D721Med (cell line): ENCODE data around the gene SPACA4.

Experiments
- DNase-seq: peaks from one replicate; pipeline ENCODE4 v3.0.0; 2011; ENCODE audit warnings: low spot score; ENCODE audit not compliant: insufficient read length
- FAIRE-seq: peaks from 2 replicates; lab custom pipeline; 2011; peaks lifted over from hg19 to GRCh38; lab: Jason Lieb, UNC
- TF ChIP-seq, protein P1 (sequence below): IDR thresholded peaks from 2 replicates; pipeline ENCODE4 v1.5.1; 2012; ENCODE audit warnings: mild to moderate bottlenecking, control low read depth; ENCODE audit not compliant: insufficient read depth; ENCODE audit errors: missing control alignments

SPACA4 gene

DNA sequence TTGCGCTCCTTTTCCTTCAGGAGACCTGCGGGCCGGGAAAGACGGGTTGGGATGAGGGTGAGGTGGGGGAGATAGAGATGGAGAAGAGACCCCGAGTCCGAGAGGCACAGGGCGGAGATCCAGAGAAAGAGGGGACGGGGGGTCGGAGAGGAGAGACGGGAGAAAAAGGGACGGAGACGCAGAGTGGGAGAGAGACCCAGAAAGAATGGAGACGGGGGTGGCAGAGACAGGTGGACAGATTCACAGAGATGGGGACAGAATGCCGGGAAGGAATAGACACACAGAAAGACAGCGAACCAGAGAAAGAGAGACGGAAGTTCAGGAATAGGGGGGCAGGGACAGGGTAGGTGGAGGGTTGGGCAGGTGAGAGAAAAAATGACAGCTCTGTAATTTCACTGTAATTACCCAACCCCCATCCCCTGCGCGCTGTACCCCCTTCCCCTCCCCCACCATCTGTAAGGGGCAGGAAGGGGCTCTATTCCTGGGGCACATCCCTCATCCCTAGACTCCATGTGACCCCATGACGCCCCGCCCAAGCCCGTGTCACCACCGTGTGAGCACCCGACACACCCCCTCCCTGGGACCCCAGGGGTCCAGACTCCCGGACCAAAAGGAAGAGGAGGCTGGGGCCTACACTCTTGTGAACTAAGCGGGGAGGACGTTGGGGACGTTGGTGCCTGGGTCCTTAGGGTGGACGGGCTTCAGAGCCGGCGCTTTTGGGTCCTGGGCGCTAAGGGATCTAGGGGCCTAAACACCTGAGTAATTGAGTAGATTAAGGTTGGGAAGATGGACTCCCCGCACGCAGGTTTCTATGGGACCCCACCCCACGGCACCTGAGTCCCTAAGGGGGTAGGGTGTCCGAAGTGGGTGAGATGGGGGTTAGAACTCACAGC, 29.7 kb downstream of the SPACA4 start:
- DNase-seq = no peak
- no peak for FAIRE-seq
- TF ChIP-seq, protein P1, sequence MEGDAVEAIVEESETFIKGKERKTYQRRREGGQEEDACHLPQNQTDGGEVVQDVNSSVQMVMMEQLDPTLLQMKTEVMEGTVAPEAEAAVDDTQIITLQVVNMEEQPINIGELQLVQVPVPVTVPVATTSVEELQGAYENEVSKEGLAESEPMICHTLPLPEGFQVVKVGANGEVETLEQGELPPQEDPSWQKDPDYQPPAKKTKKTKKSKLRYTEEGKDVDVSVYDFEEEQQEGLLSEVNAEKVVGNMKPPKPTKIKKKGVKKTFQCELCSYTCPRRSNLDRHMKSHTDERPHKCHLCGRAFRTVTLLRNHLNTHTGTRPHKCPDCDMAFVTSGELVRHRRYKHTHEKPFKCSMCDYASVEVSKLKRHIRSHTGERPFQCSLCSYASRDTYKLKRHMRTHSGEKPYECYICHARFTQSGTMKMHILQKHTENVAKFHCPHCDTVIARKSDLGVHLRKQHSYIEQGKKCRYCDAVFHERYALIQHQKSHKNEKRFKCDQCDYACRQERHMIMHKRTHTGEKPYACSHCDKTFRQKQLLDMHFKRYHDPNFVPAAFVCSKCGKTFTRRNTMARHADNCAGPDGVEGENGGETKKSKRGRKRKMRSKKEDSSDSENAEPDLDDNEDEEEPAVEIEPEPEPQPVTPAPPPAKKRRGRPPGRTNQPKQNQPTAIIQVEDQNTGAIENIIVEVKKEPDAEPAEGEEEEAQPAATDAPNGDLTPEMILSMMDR = no peak

DNA sequence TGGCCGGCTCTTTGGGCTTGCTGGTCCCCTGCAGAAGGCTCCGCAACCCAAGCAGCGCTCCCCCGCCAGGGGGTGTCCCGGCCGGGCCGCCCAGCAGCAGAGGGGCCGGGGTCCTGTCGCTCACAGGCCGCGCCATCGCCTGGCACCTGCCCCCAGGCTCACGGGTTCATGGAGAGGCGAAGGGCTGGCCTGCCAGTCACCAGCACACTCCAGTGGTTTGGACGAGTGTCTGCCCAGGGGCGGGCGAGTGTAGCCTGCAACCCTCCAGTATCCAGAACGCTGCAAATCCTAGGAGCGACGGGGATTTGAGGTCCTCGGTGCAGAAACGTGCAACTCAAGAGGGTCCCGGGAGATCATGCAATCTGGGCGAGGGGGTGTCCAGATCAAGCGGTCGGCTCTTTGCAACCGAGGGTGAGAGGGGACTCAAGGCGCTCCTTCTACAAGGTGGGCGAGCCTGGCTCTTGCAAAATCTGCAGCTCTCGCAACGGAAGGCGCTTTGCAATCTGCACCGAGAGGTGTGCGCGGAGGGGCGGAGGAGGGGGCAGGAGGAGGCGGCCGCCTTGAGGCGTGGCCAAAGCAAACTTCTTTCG, 30.4 kb downstream of the SPACA4 start, which contains the start of gene DBP:
Gene DBP, minus strand, starts transcription at position 521 of the 590 bp plus-strand sequence. Its CDS starts 385 bp downstream, at position 136.
- DNase-seq (no peak), FAIRE-seq (no peak)
- TF ChIP-seq, protein P1 = no peak

- FAIRE-seq (no peak), DNase-seq (peak; percentile 80)
- TF ChIP-seq, protein P1 = no peak
These were observed 31.0 kb downstream of the SPACA4 start for GRCh38 chr19:48637449-48637947.

DNA sequence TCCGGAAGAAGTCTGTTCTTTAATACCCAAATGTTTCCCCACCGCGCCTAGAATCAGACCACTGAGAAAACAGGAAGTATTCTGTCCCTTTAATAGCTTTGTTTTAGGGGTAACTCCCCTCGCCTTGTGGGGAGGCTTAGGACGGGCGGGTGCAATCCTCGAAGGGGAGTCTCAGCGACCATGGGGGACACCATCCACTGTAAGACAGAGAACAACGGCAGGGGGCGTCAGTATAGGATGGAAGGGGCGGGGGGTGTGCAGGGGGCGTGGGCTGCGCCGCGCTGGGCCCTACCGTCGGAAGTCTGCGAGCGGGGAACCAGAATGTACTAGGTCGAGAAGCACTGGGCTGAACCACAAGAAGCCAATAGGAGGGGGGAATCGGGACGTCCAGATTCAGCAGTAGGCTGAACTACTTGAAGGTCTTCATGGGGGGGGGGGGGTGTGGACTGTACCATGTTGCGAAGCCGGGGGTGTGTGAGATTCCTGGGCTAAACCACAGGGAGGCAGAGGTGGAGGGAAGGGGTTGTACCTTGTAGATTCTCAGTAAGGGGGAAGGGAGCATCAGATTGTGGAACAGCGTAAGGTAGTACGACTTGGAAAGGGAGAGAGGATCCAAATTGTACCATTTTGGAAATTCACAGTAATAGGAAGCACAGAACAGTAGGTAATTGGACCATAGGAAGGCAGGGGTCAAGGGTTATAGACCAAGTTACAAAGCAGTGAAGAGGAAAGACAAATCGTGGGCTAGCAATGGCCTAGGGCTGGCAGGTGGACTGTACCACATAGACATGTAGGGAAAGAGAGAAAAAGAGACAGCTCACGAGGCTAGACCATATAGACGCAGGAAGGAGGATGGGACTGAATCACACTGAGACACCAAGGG, 31.6 kb downstream of the SPACA4 start:
- TF ChIP-seq, protein P1 = peak; percentile 5
- no peak for FAIRE-seq
- peak; percentile 67 for DNase-seq

DNA sequence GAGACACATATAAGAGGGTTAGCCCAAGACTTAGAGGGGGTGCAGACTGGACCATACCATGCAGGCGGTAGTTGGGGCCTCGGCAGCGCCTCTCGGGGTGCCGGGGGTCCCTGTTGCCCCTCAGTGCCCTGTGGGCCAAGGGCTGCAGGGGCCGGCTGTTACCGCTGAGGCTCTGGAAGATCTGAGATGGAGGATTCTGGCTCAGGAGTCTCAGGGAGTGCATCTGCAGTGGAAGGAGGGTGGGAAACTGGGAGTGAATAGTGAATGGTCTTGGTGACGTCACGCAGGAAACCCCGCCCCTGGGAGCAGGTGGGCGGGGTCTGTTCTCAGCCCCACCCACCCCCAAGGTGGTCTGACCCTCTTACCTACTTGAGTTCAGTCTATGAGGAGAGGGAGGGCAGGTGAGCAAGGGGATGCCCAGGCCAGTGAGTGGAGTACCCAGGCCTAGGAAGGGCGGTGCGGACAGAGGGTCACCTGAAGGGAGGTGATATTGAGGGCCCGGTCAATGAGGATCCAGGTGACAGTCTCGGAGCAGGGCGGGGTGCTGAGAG, 32.4 kb downstream of the SPACA4 start:
- TF ChIP-seq, protein P1 = no peak
- no peak for FAIRE-seq

More for the DNA sequence above, 32.4 kb downstream of the SPACA4 start:
- no peak for DNase-seq
